H1 (cell line): Measurements from ENCODE around the gene KCNS3. TPM values are rescaled to one million over a fixed set of nuclear protein-coding genes. Genes with fewer than 3 reads are reported as not detected.

Experiments used
- CTCF ChIA-PET: fragments of 300-600 bp; sonication (Branson Sonifier 250); formaldehyde crosslinking; loops from one replicate; lab custom pipeline; 2021; ENCODE audit not compliant: partially characterized antibody; lab: Charles Lee
- POLR2A ChIA-PET: fragments of 300-600 bp; sonication (Branson Sonifier 250); formaldehyde crosslinking; loops from one replicate; lab custom pipeline; 2021; ENCODE audit warnings: inconsistent platforms; ENCODE audit not compliant: partially characterized antibody; lab: Charles Lee
- DNase-seq, 2 experiments: peaks; one replicate each; pipeline versions ENCODE4 v3.0.0 to v3.0.0-alpha.2; 2010 to 2022; ENCODE audit warnings: low spot score in 2 of 2, low read depth in 1 of 2, mixed read lengths in 1 of 2
- FAIRE-seq: peaks from 2 replicates; lab custom pipeline; 2011; peaks lifted over from hg19 to GRCh38; lab: Jason Lieb, UNC
- H2AFZ ChIP-seq: 2 replicates; pipeline ENCODE4 v1.8.1; 2012; ENCODE audit warnings: low read length, inconsistent platforms
- H2AK5ac ChIP-seq: 2 replicates; pipeline ENCODE4 v1.6.1; 2013; ENCODE audit warnings: low read depth, low read length
- H2BK120ac ChIP-seq: replicated peaks from 2 replicates; pipeline ENCODE3; 2013; ENCODE audit warnings: low read depth, low read length, inconsistent platforms
- H2BK12ac ChIP-seq: 2 replicates; pipeline ENCODE4 v1.6.1; 2013; ENCODE audit warnings: low read depth, low read length
- H2BK15ac ChIP-seq: 2 replicates; pipeline ENCODE4 v1.6.1; 2013; ENCODE audit warnings: low read length
- H2BK20ac ChIP-seq: 2 replicates; pipeline ENCODE4 v1.6.1; 2013; ENCODE audit warnings: low read length
- H2BK5ac ChIP-seq: 2 replicates; pipeline ENCODE4 v1.6.1; 2013; ENCODE audit warnings: low read depth, low read length
- H3K14ac ChIP-seq: 2 replicates; pipeline ENCODE4 v1.6.1; 2013; ENCODE audit warnings: inconsistent platforms; ENCODE audit not compliant: insufficient read length
- H3K18ac ChIP-seq: 2 replicates; pipeline ENCODE4 v1.6.1; 2013; ENCODE audit warnings: low read length; ENCODE audit errors: extremely low read depth
- H3K23ac ChIP-seq: 2 replicates; pipeline ENCODE4 v1.6.1; 2013; ENCODE audit warnings: inconsistent platforms; ENCODE audit not compliant: insufficient read length
- H3K23me2 ChIP-seq: 2 replicates; pipeline ENCODE4 v1.6.1; 2013; ENCODE audit warnings: low read depth, low read length
- H3K27ac ChIP-seq: 2 replicates; pipeline ENCODE4 v1.6.1; 2011; ENCODE audit warnings: low read depth, low read length, inconsistent platforms
- H3K27me3 ChIP-seq, 4 experiments: replicated peaks in 1 of 4; 1 replicate in 1 of 4; 2 replicates in 3 of 4; pipeline versions ENCODE4 v1.6.1 to v1.8.1; 2011 to 2013; ENCODE audit warnings: low read length in 3 of 4, mild to moderate bottlenecking in 3 of 4, inconsistent platforms in 2 of 4, mixed read lengths in 2 of 4, moderate library complexity in 1 of 4; ENCODE audit not compliant: control insufficient read depth in 3 of 4, insufficient read depth in 3 of 4; ENCODE audit errors: extremely low read depth in 1 of 4
- H3K36me3 ChIP-seq, 4 experiments: 2 replicates each; pipeline versions ENCODE4 v1.6.1 to v1.8.1; 2011 to 2013; ENCODE audit warnings: mild to moderate bottlenecking in 4 of 4, low read length in 3 of 4, moderate library complexity in 2 of 4, control low read depth in 1 of 4, inconsistent platforms in 1 of 4; ENCODE audit not compliant: insufficient read depth in 4 of 4, control insufficient read depth in 2 of 4
- H3K4ac ChIP-seq: replicated peaks from 2 replicates; pipeline ENCODE3; 2013; ENCODE audit warnings: low read length, low read depth, mixed read lengths, inconsistent platforms; ENCODE audit not compliant: insufficient read length
- H3K4me1 ChIP-seq, 4 experiments: replicated peaks in 1 of 4; 1 replicate in 1 of 4; 2 replicates in 3 of 4; pipeline versions ENCODE4 v1.6.1 to v1.8.1; 2011 to 2013; ENCODE audit warnings: low read length in 3 of 4, inconsistent platforms in 2 of 4, mixed read lengths in 1 of 4; ENCODE audit not compliant: insufficient read depth in 4 of 4, control insufficient read depth in 3 of 4
- H3K4me2 ChIP-seq, 2 experiments: 2 replicates each; pipeline versions ENCODE4 v1.6.1 to v1.8.1; 2011 to 2013; ENCODE audit warnings: low read depth in 2 of 2, low read length in 2 of 2, control low read depth in 1 of 2, inconsistent platforms in 1 of 2, mild to moderate bottlenecking in 1 of 2; ENCODE audit not compliant: insufficient read depth in 1 of 2
- H3K4me3 ChIP-seq, 4 experiments: fragments of 200-600, 300-600 bp in 1 of 4; sonication (generic), shearing (Covaris generic), sonication (Bioruptor Twin) in 1 of 4; 2 replicates each; pipeline versions ENCODE4 v1.5.1 to v1.8.1; 2011 to 2016; ENCODE audit warnings: low read length in 4 of 4, low read depth in 3 of 4, control low read depth in 2 of 4, inconsistent platforms in 2 of 4, mild to moderate bottlenecking in 2 of 4, mixed read lengths in 1 of 4, moderate library complexity in 1 of 4; ENCODE audit not compliant: insufficient read depth in 2 of 4; ENCODE audit errors: extremely low read depth in 1 of 4
- H3K56ac ChIP-seq: replicated peaks from 2 replicates; pipeline ENCODE3; 2013; ENCODE audit warnings: low read depth, mild to moderate bottlenecking, mixed read lengths, low read length, inconsistent platforms; ENCODE audit not compliant: insufficient read length
- H3K79me1 ChIP-seq: 2 replicates; pipeline ENCODE4 v1.6.1; 2013; ENCODE audit warnings: low read depth, low read length, control low read depth
- H3K79me2 ChIP-seq, 2 experiments: 2 replicates each; pipeline versions ENCODE4 v1.6.1 to v1.8.1; 2012 to 2013; ENCODE audit warnings: low read length in 2 of 2, mild to moderate bottlenecking in 2 of 2, inconsistent platforms in 1 of 2; ENCODE audit not compliant: insufficient read depth in 2 of 2, control insufficient read depth in 1 of 2
- H3K9ac ChIP-seq, 4 experiments: replicated peaks in 1 of 4; 1 replicate in 1 of 4; 2 replicates in 3 of 4; pipeline versions ENCODE4 v1.6.1 to v1.8.1; 2011 to 2013; ENCODE audit warnings: low read depth in 3 of 4, low read length in 3 of 4, control low read depth in 2 of 4, mild to moderate bottlenecking in 2 of 4, moderate library complexity in 2 of 4, inconsistent platforms in 1 of 4; ENCODE audit errors: extremely low read depth in 1 of 4
- H3K9me3 ChIP-seq, 2 experiments: 2 replicates each; pipeline versions ENCODE4 v1.6.1 to v1.8.1; 2012 to 2013; ENCODE audit warnings: mild to moderate bottlenecking in 2 of 2, moderate library complexity in 2 of 2, control low read depth in 1 of 2, inconsistent platforms in 1 of 2, low read depth in 1 of 2, low read length in 1 of 2, mixed read lengths in 1 of 2; ENCODE audit not compliant: insufficient read depth in 2 of 2
- H4K20me1 ChIP-seq, 2 experiments: replicated peaks in 1 of 2; 2 replicates each; pipeline versions ENCODE3 to v1.8.1; 2011 to 2013; ENCODE audit warnings: inconsistent platforms in 2 of 2, low read length in 2 of 2, mild to moderate bottlenecking in 1 of 2; ENCODE audit not compliant: insufficient read depth in 2 of 2, control insufficient read depth in 1 of 2
- H4K5ac ChIP-seq: 2 replicates; pipeline ENCODE4 v1.6.1; 2013; ENCODE audit warnings: low read length, low read depth, mixed read lengths, inconsistent platforms; ENCODE audit not compliant: insufficient read length
- H4K8ac ChIP-seq: 2 replicates; pipeline ENCODE4 v1.8.0; 2013; ENCODE audit warnings: mild to moderate bottlenecking, moderate library complexity, low read length, inconsistent platforms; ENCODE audit not compliant: insufficient read depth; ENCODE audit errors: extremely low read depth
- H4K91ac ChIP-seq: replicated peaks from 2 replicates; pipeline ENCODE3; 2013; ENCODE audit warnings: low read length, mixed read lengths, inconsistent platforms; ENCODE audit not compliant: insufficient read length
- YY1 ChIP-seq: IDR thresholded peaks from 2 replicates; pipeline ENCODE4 v1.6.1; 2011; ENCODE audit warnings: low read depth, mild to moderate bottlenecking, low read length
- WGBS, 2 experiments: shearing (Covaris generic) in 1 of 2; methylation state at CpG; one replicate each; pipeline versions ENCODE4 v1.1.6 to v1.1.7; 2013 to 2015; ENCODE audit warnings: low lambda C conversion rate in 2 of 2, mixed read lengths in 2 of 2, inconsistent platforms in 1 of 2, low coverage in 1 of 2, missing lambda C conversion rate in 1 of 2; ENCODE audit not compliant: insufficient replicate concordance in 2 of 2, insufficient coverage in 1 of 2, insufficient read length in 1 of 2; ENCODE audit errors: extremely low coverage in 1 of 2, missing lambda C conversion rate in 1 of 2; 5-methylcytosine and 5-hydroxymethylcytosine counted together
- polyA plus RNA-seq, 7 experiments: library from polyadenylated mRNA; depleted of rRNA in 3 of 7; stranded (reverse) in 5 of 7; unstranded in 2 of 7; fragments of >200 nt in 5 of 7; fragments of 200-250 nt in 2 of 7; gene quantifications; 1 replicate in 5 of 7; 2 replicates in 1 of 7; 4 replicates in 1 of 7; pipeline versions ENCODE4 v1.2.1 to v1.2.3, GENCODE V29; 2011 to 2013; ENCODE audit warnings: missing spikeins in 2 of 7, mixed read lengths in 2 of 7
- total RNA-seq: library from RNA; stranded (reverse); fragmentation: NEBNext Ultra II Directional; extraction: Animal tissue kit (Norgen Biotek cat#: 25700); gene quantifications from 2 replicates; pipeline ENCODE4 v1.2.1, GENCODE V29; 2021

KCNS3 gene
- total and polyA plus RNA-seq, 2 of the 8 experiments (the other 6 are each of a cell fraction or from before 2014, with no cell fraction given): 22.7 to 23.0 TPM

DNA sequence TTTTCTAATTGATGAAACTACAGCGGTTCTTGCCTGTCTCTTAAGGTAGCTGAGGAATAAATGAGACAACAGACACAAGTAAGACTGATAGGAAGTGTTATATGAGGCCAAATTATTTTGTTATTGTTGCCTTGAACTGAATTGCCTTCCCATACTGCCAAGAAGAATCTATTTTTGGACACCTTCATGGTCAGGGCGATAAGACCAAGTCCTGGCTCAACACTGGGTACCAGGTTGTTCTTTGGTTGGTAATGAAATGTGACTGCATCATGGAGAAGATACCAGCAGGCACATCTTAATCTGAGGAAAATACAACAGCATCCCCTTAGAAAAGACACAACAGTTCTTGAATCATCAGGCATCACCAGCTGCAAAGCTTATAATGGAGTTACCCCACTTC lies 38.5 kb upstream of the KCNS3 start:
- no peak for FAIRE-seq
- H3K18ac ChIP-seq: no peak overlapping the region
- no peaks in the 10 kb centered on the region for H3K79me1 ChIP-seq
- H3K4me2 ChIP-seq: no peak overlapping the region
- no peaks in the 10 kb centered on the region for H3K9me3 ChIP-seq
- no peak overlapping the region for H4K91ac ChIP-seq
- no peak for TF ChIP-seq YY1
- H2BK20ac ChIP-seq: no peak overlapping the region
- H4K20me1 ChIP-seq: no peaks in the 10 kb centered on the region
- ChIA-PET CTCF (interaction anchor here (0.6 to 2.0 kb wide), 4 partner anchors 10 to 629 kb away, joined by 3 to 6 read pairs (median 4); no protein-coding TSS in a partner anchor), POLR2A (no interaction called here)
- H2AFZ ChIP-seq: no peak overlapping the region
- H2AK5ac ChIP-seq: no peak overlapping the region
- no peak overlapping the region for H2BK5ac ChIP-seq
- no peak overlapping the region for H4K8ac ChIP-seq
- H2BK120ac ChIP-seq: no peak overlapping the region
- no peaks in the 10 kb centered on the region for H3K27me3 ChIP-seq
- H3K4me3 ChIP-seq: no peak overlapping the region
- no peak overlapping the region for H4K5ac ChIP-seq
- no peak overlapping the region for H2BK12ac ChIP-seq
- H3K23ac ChIP-seq: no peak overlapping the region
- H3K4me1 ChIP-seq: no peaks in the 10 kb centered on the region
- no peak overlapping the region for H3K27ac ChIP-seq
- H3K23me2 ChIP-seq: no peaks in the 10 kb centered on the region
- no peak overlapping the region for H3K14ac ChIP-seq
- H3K9ac ChIP-seq: no peak overlapping the region
- no peak overlapping the region for H2BK15ac ChIP-seq
- H3K36me3 ChIP-seq: no peaks in the 10 kb centered on the region
- no peak overlapping the region for H3K56ac ChIP-seq
- no peaks in the 10 kb centered on the region for H3K79me2 ChIP-seq
- no peak overlapping the region for H3K4ac ChIP-seq
- DNase-seq: no peak
- WGBS, 2 experiments: 92% methylated on average over 2 of the region's 2 CpGs; no CpG with 5 or more reads in 1 of the 2 experiments
